Liver (tissue), 3 donors: ENCODE measurements around the gene SLC36A3.

ENCODE experiments used
- EGR1 ChIP-seq, 2 donors: IDR thresholded peaks; 2 replicates each; pipeline ENCODE4 v1.6.1; 2016 to 2018; ENCODE audit warnings: antibody characterized with exemption in 2 of 2, low read depth in 2 of 2
- RAD21 ChIP-seq, 2 donors: IDR thresholded peaks; 2 replicates each; pipeline ENCODE4 v1.6.1; 2016; ENCODE audit warnings: antibody characterized with exemption in 2 of 2, mild to moderate bottlenecking in 2 of 2
- RXRA ChIP-seq, 2 donors: IDR thresholded peaks; 2 replicates each; pipeline ENCODE4 v1.6.1; 2017 to 2018; ENCODE audit warnings: antibody characterized with exemption in 2 of 2, mild to moderate bottlenecking in 1 of 2
- TAF1 ChIP-seq: conservative IDR thresholded peaks from 2 replicates; pipeline ENCODE4 v1.6.1; 2016; ENCODE audit warnings: antibody characterized with exemption, mild to moderate bottlenecking
- TF ChIP-seq, protein P1 (sequence below): fragments of 150-350 bp; IDR thresholded peaks from 2 replicates; pipeline ENCODE4 v1.5.1; 2017; ENCODE audit warnings: improper control_type of control experiment, low read depth, low read length; ENCODE audit not compliant: missing input control
- TF ChIP-seq, protein P2 (sequence below): IDR thresholded peaks from 2 replicates; pipeline ENCODE4 v1.6.1; 2016; ENCODE audit warnings: antibody characterized with exemption
- TF ChIP-seq, protein P3 (sequence below): IDR thresholded peaks from 2 replicates; pipeline ENCODE4 v1.6.1; 2016; ENCODE audit warnings: antibody characterized with exemption, mild to moderate bottlenecking
- donor health status: healthy.
- donor health status: healthy.

DNA sequence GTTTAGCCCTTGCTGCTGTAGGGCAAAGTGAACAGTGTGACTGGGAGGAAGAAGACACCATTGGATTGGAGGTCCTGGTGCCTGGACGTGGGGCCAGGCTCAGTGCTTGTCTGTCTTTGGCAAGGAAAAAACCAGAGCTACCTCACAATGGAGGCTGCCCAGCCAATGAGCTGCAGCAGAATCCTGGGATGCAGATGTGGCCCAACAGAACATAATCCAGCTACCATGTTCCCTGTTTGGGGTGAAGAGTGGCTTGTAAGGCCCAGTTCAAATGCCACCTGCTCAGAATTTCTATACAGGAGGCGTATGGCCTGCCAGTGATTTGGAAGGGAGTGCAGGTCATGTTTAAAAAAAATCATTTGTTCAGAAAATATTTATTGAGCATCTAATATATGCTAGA, at the start of gene SLC36A3:
- TF ChIP-seq, protein P1, sequence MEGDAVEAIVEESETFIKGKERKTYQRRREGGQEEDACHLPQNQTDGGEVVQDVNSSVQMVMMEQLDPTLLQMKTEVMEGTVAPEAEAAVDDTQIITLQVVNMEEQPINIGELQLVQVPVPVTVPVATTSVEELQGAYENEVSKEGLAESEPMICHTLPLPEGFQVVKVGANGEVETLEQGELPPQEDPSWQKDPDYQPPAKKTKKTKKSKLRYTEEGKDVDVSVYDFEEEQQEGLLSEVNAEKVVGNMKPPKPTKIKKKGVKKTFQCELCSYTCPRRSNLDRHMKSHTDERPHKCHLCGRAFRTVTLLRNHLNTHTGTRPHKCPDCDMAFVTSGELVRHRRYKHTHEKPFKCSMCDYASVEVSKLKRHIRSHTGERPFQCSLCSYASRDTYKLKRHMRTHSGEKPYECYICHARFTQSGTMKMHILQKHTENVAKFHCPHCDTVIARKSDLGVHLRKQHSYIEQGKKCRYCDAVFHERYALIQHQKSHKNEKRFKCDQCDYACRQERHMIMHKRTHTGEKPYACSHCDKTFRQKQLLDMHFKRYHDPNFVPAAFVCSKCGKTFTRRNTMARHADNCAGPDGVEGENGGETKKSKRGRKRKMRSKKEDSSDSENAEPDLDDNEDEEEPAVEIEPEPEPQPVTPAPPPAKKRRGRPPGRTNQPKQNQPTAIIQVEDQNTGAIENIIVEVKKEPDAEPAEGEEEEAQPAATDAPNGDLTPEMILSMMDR, result no peak
- TF ChIP-seq, protein P2, sequence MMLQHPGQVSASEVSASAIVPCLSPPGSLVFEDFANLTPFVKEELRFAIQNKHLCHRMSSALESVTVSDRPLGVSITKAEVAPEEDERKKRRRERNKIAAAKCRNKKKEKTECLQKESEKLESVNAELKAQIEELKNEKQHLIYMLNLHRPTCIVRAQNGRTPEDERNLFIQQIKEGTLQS, result no peak
- TF ChIP-seq, protein P3, sequence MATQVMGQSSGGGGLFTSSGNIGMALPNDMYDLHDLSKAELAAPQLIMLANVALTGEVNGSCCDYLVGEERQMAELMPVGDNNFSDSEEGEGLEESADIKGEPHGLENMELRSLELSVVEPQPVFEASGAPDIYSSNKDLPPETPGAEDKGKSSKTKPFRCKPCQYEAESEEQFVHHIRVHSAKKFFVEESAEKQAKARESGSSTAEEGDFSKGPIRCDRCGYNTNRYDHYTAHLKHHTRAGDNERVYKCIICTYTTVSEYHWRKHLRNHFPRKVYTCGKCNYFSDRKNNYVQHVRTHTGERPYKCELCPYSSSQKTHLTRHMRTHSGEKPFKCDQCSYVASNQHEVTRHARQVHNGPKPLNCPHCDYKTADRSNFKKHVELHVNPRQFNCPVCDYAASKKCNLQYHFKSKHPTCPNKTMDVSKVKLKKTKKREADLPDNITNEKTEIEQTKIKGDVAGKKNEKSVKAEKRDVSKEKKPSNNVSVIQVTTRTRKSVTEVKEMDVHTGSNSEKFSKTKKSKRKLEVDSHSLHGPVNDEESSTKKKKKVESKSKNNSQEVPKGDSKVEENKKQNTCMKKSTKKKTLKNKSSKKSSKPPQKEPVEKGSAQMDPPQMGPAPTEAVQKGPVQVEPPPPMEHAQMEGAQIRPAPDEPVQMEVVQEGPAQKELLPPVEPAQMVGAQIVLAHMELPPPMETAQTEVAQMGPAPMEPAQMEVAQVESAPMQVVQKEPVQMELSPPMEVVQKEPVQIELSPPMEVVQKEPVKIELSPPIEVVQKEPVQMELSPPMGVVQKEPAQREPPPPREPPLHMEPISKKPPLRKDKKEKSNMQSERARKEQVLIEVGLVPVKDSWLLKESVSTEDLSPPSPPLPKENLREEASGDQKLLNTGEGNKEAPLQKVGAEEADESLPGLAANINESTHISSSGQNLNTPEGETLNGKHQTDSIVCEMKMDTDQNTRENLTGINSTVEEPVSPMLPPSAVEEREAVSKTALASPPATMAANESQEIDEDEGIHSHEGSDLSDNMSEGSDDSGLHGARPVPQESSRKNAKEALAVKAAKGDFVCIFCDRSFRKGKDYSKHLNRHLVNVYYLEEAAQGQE, result no peak
- TF ChIP-seq EGR1 (IDR thresholded peaks at IDR 0.05; ENCODE audit: low read depth in 2 of 2), result no peak
- no peak for TF ChIP-seq RXRA (IDR thresholded peaks at IDR 0.05)
- TF ChIP-seq TAF1, result no peak
- TF ChIP-seq RAD21 (IDR thresholded peaks at IDR 0.05), result no peak
